ENCODE results near the gene GUF1. TPM values are rescaled to one million over a fixed set of nuclear protein-coding genes. Genes with fewer than 3 reads are reported as not detected.

GUF1 gene
- total RNA-seq, 3 donors from 2014 or later (not counting 1 experiment from before 2014, with no cell fraction given) = 14.1 to 17.9 (median 15.2) TPM

DNA sequence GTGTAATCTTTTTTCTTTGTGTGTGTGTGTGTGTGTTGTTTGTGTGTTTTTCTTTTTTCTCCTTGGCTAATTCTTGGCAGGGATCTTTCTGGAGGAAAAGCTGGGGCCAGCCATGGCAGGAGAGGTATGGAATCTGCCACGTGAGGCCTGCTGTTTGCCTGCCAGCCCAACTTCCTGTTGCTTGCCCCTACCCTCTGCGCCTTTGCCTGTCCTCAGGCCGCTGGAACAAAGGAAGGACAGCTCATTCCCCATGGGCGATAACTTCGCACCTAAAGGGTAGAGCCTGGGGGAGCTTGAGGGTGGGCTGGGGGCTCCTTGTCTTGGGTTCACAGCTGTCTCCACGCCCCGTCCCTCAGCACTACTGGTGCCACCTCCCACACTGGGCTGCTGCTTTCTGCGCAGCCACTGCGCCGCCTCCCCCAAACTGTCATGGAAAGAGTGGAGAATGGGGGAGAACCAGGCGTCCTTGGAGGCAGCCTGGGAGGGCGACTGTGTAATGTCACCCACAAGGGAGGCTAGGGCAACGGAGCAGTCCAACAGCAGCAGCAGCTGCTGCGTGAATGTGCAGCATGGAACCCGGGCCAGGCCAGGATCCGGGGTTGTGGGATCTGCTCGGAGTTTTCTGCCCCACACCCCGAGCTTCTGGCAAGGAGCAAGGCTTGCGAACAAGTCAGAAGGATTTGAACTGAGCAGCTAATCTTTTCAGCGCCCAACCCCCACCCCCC is 14.5 kb upstream of the GUF1 start:
- Histone ChIP-seq H3K4me3 (ENCODE audit: low read length) (no peak overlapping the region), H3K27me3 (ENCODE audit: control insufficient read depth, insufficient read depth, low read length) (no peaks in the 10 kb centered on the region), H3K36me3 (ENCODE audit: control insufficient read depth, insufficient read depth, low read length) (no peaks in the 10 kb centered on the region), H3K9me3 (ENCODE audit: control insufficient read depth, insufficient read depth, low read length) (no peaks in the 10 kb centered on the region), H3K27ac (ENCODE audit: low read length) (no peak overlapping the region), H3K4me1 (ENCODE audit: control insufficient read depth, insufficient read depth, low read length) (no peaks in the 10 kb centered on the region)
- peaks cover 9 to 20% of the 10 kb centered on the region in 2 donors for H3K27me3 Mint-ChIP-seq (ENCODE audit: low read depth in 2 of 2)
- H3K4me3 Mint-ChIP-seq = no peak overlapping the region
- H3K36me3 Mint-ChIP-seq = no peaks in the 10 kb centered on the region
- TF ChIP-seq, protein P1, sequence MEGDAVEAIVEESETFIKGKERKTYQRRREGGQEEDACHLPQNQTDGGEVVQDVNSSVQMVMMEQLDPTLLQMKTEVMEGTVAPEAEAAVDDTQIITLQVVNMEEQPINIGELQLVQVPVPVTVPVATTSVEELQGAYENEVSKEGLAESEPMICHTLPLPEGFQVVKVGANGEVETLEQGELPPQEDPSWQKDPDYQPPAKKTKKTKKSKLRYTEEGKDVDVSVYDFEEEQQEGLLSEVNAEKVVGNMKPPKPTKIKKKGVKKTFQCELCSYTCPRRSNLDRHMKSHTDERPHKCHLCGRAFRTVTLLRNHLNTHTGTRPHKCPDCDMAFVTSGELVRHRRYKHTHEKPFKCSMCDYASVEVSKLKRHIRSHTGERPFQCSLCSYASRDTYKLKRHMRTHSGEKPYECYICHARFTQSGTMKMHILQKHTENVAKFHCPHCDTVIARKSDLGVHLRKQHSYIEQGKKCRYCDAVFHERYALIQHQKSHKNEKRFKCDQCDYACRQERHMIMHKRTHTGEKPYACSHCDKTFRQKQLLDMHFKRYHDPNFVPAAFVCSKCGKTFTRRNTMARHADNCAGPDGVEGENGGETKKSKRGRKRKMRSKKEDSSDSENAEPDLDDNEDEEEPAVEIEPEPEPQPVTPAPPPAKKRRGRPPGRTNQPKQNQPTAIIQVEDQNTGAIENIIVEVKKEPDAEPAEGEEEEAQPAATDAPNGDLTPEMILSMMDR (IDR thresholded peaks at IDR 0.05) = no peak
- no peaks in the 10 kb centered on the region for H3K9me3 Mint-ChIP-seq
- ATAC-seq (no peak), DNase-seq (no peak)
- H3K27ac Mint-ChIP-seq = no peak overlapping the region
- WGBS (ENCODE audit: insufficient coverage) = 93% methylated on average over 19 of the region's 20 CpGs
- no peaks in the 10 kb centered on the region for H3K4me1 Mint-ChIP-seq
- intact Hi-C loops (cut with micrococcal nuclease) = no loop called here

GRCh38 chr4:44668526-44668925 is 9.7 kb upstream of the GUF1 start:
- 61% methylated on average over 2 of the region's 2 CpGs for WGBS (ENCODE audit: insufficient coverage)
- intact Hi-C loops (cut with micrococcal nuclease) = no loop called here
- TF ChIP-seq, protein P1 (IDR thresholded peaks at IDR 0.05) = no peak
- no peak overlapping the region for H3K27ac Mint-ChIP-seq
- no peaks in the 10 kb centered on the region for H3K9me3 Mint-ChIP-seq
- Histone ChIP-seq H3K36me3 (ENCODE audit: control insufficient read depth, insufficient read depth, low read length) (no peaks in the 10 kb centered on the region), H3K4me3 (ENCODE audit: low read length) (no peak overlapping the region), H3K4me1 (ENCODE audit: control insufficient read depth, insufficient read depth, low read length) (no peaks in the 10 kb centered on the region), H3K9me3 (ENCODE audit: control insufficient read depth, insufficient read depth, low read length) (no peaks in the 10 kb centered on the region), H3K27ac (ENCODE audit: low read length) (no peak overlapping the region), H3K27me3 (ENCODE audit: control insufficient read depth, insufficient read depth, low read length) (no peaks in the 10 kb centered on the region)
- H3K27me3 Mint-ChIP-seq (ENCODE audit: low read depth in 2 of 2) = peaks cover 25 to 45% of the 10 kb centered on the region in 2 donors
- no peak for DNase-seq
- no peaks in the 10 kb centered on the region for H3K4me1 Mint-ChIP-seq
- ATAC-seq = no peak
- no peaks in the 10 kb centered on the region for H3K36me3 Mint-ChIP-seq
- H3K4me3 Mint-ChIP-seq = no peak overlapping the region

DNA sequence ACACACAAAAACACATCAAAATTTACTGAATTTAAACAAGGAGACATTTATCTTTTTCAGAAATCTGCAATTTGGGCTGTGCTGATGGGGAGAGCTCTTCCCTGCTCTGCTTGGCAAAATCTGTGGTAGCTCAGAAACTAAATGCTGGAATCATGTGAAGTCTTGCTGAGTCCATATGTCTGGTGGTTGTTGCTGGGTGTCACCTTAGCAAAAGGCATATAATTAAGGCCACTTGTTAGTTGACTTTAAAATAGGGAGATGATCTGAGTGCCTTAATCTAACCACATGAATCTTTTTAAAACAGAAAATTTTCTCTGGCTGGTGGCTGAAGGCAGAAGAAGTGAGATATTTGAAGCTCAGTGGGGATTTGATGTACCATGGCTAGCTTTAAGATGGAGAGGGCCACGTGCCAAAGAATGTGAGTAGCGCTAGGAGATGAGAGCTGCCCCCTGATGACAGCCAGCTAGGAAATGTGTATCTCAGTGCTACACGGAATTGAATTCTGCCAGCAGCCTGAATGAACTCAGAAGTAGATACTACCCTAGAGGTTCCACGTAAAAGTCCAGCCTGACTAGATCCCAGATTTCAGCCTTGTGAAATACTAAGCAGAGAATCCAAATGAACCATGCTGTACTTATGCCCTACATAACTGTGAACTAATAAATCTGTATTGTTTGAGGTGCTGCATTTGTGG is 7.6 kb upstream of the GUF1 start:
- Mint-ChIP-seq H3K27ac (no peak overlapping the region), H3K27me3 (ENCODE audit: low read depth in 2 of 2) (peaks cover 28 to 52% of the 10 kb centered on the region in 2 donors), H3K4me3 (no peak overlapping the region), H3K4me1 (no peaks in the 10 kb centered on the region), H3K9me3 (no peaks in the 10 kb centered on the region), H3K36me3 (no peaks in the 10 kb centered on the region)
- DNase-seq (no peak), ATAC-seq (no peak)
- Histone ChIP-seq H3K4me1 (ENCODE audit: control insufficient read depth, insufficient read depth, low read length) (no peaks in the 10 kb centered on the region), H3K9me3 (ENCODE audit: control insufficient read depth, insufficient read depth, low read length) (no peaks in the 10 kb centered on the region), H3K27ac (ENCODE audit: low read length) (no peak overlapping the region), H3K27me3 (ENCODE audit: control insufficient read depth, insufficient read depth, low read length) (no peaks in the 10 kb centered on the region), H3K4me3 (ENCODE audit: low read length) (no peak overlapping the region), H3K36me3 (ENCODE audit: control insufficient read depth, insufficient read depth, low read length) (no peaks in the 10 kb centered on the region)
- TF ChIP-seq, protein P1 (IDR thresholded peaks at IDR 0.05) = no peak
- WGBS (ENCODE audit: insufficient coverage) = 86% methylated on average over 4 of the region's 4 CpGs
- intact Hi-C loops (cut with micrococcal nuclease) = no loop called here
